ENCODE measurements around the gene DDX1.

GRCh38 chr2:15570104-15570503, 21.6 kb upstream of the DDX1 start:
- no peak for TF ChIP-seq PKNOX1 (IDR thresholded peaks at IDR 0.05)
- TF ChIP-seq NR2C1 (IDR thresholded peaks at IDR 0.05): no peak
- TF ChIP-seq ZBTB33 (IDR thresholded peaks at IDR 0.05): no peak
- no peak for TF ChIP-seq FOS (IDR thresholded peaks at IDR 0.05; ENCODE audit: borderline replicate concordance, extremely low read depth, insufficient read length)
- TF ChIP-seq REST (IDR thresholded peaks at IDR 0.05; ENCODE audit: low read depth, low read length): no peak
- no peak for TF ChIP-seq CTCF (IDR thresholded peaks at IDR 0.05 in 2 of 3, conservative IDR thresholded peaks at IDR 0.05 in 1 of 3; ENCODE audit: control insufficient read depth in 2 of 3, extremely low read depth in 1 of 3, insufficient read depth in 1 of 3, low read depth in 3 of 3, low read length in 3 of 3)
- TF ChIP-seq POLR2AphosphoS5 (IDR thresholded peaks at IDR 0.05; ENCODE audit: low read length): no peak
- TF ChIP-seq POLR2AphosphoS2 (IDR thresholded peaks at IDR 0.05; ENCODE audit: low read depth, low read length): no peak
